BJ (cell line): Measurements from ENCODE around the gene CACNA1C. TPM values are rescaled to one million over a fixed set of nuclear protein-coding genes. Genes with fewer than 3 reads are reported as not detected.

ENCODE experiments used
- CTCF ChIA-PET: fragments of 350-600 bp; formaldehyde crosslinking; extraction: SDS; loops from one replicate; lab custom pipeline; 2021; ENCODE audit warnings: antibody characterized with exemption, inconsistent platforms; lab: Yijun Ruan, JAX
- POLR2A ChIA-PET: fragments of 300-600 bp; sonication (Branson Sonifier 250); formaldehyde crosslinking; extraction: SDS; loops from one replicate; lab custom pipeline; 2021; ENCODE audit warnings: antibody characterized with exemption; lab: Charles Lee
- DNase-seq: peaks from one replicate; pipeline ENCODE4 v3.0.0-alpha.2; 2011; ENCODE audit warnings: low read depth
- H3K27me3 ChIP-seq: 2 replicates; pipeline ENCODE4 v1.6.0; 2011; ENCODE audit warnings: low read length; ENCODE audit not compliant: control insufficient read depth, insufficient read depth
- H3K36me3 ChIP-seq: 2 replicates; pipeline ENCODE4 v1.5.1; 2011; ENCODE audit warnings: low read length; ENCODE audit not compliant: control insufficient read depth, insufficient read depth
- H3K4me3 ChIP-seq: 2 replicates; pipeline ENCODE4 v1.5.1; 2011; ENCODE audit warnings: low read depth, mild to moderate bottlenecking, control low read depth, low read length
- polyA plus RNA-seq: library from polyadenylated mRNA; depleted of rRNA; stranded (reverse); fragments of >200 nt; gene quantifications from 2 replicates; pipeline ENCODE4 v1.2.3, GENCODE V29; 2011
- TF ChIP-seq, protein P1 (sequence below): IDR thresholded peaks from 2 replicates; pipeline ENCODE4 v1.5.1; 2011; ENCODE audit warnings: low read depth, mild to moderate bottlenecking, control low read depth, inconsistent platforms, low read length, moderate library complexity; ENCODE audit not compliant: insufficient read depth

CACNA1C gene
- polyA plus RNA-seq, 1 experiment, result 14.7 TPM

DNA sequence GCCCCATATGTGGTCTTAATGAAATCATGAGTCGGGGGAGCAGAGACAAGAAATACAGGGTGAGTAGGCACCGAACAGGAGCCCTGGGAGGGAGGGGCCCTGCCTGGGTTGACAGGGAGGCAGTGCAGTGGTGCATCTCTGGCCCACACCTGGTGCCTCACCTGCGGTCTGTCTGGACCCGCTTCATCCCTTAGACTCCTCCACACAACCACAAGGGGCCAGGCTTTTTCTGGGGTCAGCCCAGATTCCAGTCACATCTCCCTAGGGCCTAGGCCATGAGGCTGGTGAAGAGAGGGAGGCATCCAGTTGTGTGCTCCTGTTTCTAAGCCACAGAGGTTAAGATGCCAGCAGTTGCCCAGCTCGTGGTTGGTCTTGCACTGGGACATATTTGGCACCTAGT lies 398.7 kb downstream of the CACNA1C start:
- peaks cover 16% of the 10 kb centered on the region for H3K36me3 ChIP-seq
- POLR2A ChIA-PET, result no interaction called here
- DNase-seq, result no peak
- no peak overlapping the region for H3K4me3 ChIP-seq
- TF ChIP-seq, protein P1, sequence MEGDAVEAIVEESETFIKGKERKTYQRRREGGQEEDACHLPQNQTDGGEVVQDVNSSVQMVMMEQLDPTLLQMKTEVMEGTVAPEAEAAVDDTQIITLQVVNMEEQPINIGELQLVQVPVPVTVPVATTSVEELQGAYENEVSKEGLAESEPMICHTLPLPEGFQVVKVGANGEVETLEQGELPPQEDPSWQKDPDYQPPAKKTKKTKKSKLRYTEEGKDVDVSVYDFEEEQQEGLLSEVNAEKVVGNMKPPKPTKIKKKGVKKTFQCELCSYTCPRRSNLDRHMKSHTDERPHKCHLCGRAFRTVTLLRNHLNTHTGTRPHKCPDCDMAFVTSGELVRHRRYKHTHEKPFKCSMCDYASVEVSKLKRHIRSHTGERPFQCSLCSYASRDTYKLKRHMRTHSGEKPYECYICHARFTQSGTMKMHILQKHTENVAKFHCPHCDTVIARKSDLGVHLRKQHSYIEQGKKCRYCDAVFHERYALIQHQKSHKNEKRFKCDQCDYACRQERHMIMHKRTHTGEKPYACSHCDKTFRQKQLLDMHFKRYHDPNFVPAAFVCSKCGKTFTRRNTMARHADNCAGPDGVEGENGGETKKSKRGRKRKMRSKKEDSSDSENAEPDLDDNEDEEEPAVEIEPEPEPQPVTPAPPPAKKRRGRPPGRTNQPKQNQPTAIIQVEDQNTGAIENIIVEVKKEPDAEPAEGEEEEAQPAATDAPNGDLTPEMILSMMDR, result no peak
- CTCF ChIA-PET, result no interaction called here
- H3K27me3 ChIP-seq, result no peaks in the 10 kb centered on the region

DNA sequence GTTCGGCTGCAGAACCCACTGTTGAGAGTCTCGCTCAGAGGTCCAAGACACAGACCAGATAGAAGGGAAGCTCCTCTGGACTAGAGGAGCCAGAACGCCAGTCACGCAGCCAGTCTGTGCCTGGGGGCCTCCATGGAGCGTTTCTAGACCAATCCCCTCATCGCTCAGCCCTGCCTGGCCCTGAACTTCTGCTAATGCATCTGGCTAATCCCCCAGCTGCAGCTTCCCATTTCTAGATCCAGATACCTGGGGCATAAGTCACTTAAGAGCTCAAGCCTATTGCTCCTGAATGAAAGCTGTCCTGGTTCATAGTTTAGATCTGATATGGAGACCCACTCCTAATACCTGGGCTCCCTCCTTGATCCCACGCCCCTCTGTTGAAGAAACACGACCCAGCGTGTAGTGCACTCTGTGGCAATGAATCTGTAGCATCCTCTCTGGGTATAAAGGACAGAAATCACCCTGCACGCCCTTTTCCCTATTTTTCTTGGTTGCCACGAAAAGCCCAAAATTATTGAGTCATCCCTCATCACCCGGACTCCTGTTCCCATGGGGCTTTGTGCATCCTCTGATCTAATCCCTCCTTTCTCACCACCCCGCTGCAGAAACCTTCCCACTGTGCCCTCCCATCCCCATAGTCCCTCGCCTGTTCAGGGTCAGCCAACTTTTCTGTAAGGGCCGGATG lies 400.4 kb downstream of the CACNA1C start:
- TF ChIP-seq, protein P1, result no peak
- no peak overlapping the region for H3K4me3 ChIP-seq
- no peak for DNase-seq
- peaks cover 19% of the 10 kb centered on the region for H3K36me3 ChIP-seq
- no peaks in the 10 kb centered on the region for H3K27me3 ChIP-seq
- POLR2A ChIA-PET, result no interaction called here
- CTCF ChIA-PET, result interaction anchor here (1.1 kb wide), 1 partner anchor 16 kb away, joined by 3 read pairs; no protein-coding TSS in a partner anchor

DNA sequence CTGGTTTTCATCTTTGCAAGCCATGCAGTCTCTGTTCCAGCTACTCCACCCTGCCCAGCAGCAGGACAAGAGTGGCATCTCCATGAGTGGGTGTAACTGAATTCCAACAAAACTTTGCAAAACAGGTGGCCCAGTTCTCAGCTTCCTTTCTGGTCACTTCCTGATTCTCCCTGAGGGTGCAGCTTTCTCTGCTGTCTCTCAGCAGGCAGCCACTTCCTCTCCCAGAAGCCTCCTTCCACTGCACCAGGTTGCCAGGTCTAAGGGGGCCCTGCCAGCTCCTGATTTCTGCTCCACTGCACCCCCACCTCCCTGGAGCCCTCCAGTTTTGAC lies 400.9 kb downstream of the CACNA1C start:
- Histone ChIP-seq H3K4me3 (no peak overlapping the region), H3K36me3 (peaks cover 19% of the 10 kb centered on the region), H3K27me3 (no peaks in the 10 kb centered on the region)
- TF ChIP-seq, protein P1, result no peak
- ChIA-PET POLR2A (no interaction called here), CTCF (interaction anchor here (1.1 kb wide), 1 partner anchor 17 kb away, joined by 3 read pairs; no protein-coding TSS in a partner anchor)
- no peak for DNase-seq

DNA sequence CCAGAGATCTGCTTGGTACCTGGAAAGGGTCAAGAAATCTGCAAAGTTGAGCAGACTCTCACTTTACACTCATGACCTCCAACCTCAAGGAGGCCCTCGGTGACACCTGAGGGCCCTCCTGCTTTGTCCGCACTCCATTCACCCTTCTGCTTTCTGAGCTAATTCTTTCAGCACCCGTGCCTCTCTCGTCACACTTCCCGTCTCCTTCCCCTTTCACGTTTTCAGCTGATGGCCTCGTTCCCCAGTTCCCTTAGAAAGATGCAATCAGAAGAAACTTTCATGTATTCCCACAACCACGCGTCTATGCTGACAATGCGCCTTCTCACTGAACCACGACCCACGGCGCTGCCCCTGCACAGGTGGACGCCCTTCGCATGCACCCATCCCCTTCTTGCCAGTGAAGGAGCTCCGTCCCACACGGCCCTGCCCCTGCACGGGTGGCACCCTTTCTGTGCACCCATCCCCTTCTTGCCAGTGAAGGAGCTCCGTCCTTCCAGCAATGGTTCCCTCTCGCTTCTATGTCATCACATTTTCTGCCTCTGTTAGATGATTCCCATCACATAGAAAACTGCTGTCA lies 401.9 kb downstream of the CACNA1C start:
- no peak for DNase-seq
- ChIA-PET CTCF (interaction anchor here (0.6 kb wide), 1 partner anchor 419 kb away, joined by 3 read pairs; no protein-coding TSS in a partner anchor), POLR2A (no interaction called here)
- peaks cover 18% of the 10 kb centered on the region for H3K36me3 ChIP-seq
- no peak overlapping the region for H3K4me3 ChIP-seq
- TF ChIP-seq, protein P1, result no peak
- no peaks in the 10 kb centered on the region for H3K27me3 ChIP-seq

DNA sequence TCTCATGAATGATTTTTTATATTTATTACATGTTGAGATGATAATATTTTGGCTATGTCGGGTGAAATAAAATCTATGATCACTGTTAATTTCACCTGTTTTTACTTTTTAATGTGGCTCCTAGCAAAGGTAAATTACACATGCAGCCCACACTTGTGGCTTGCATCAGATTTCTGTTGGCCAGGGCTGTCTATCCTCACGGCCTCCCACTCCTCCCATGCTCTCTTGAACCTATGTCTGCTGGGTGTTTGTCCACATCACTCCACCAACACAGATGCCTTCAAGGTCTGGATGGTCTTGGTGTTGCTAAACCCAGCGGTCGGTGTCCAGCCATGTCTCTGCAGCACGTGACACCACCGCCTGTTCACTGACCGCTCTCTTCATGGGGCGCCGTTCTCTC lies 402.6 kb downstream of the CACNA1C start:
- TF ChIP-seq, protein P1, result no peak
- Histone ChIP-seq H3K4me3 (no peak overlapping the region), H3K27me3 (no peaks in the 10 kb centered on the region), H3K36me3 (peaks cover 20% of the 10 kb centered on the region)
- CTCF ChIA-PET, result no interaction called here
- POLR2A ChIA-PET, result no interaction called here
- no peak for DNase-seq
